AML-193 (cell line): ENCODE measurements around the gene CDH16.
"Not testable (repeated sequence)": the region's sequence is repeated elsewhere in the genome, so short reads cannot be mapped to it uniquely, and the experiment has no call there.

ENCODE experiments used
- DNase-seq, 2 experiments: peaks; one replicate each; lab custom pipeline; 2025; lab: John Stamatoyannopoulos, UW

CDH16 gene

DNA sequence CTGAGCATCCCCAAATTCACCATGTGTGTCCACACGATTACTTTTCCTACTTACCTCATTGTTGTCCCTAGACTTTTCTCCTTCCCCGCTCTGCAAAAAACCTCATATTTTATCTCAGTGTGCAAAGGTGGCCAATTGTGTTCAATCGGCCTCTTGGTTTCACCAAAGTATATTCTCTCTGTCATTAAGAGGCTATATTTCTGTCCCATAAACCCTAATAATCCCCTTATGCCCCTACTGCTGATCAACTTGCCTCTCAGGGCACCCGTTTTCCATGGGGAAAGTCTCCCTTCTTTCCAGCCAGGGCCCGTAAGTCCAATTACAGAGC lies 28.3 kb upstream of the CDH16 start:
- DNase-seq = no peak

DNA sequence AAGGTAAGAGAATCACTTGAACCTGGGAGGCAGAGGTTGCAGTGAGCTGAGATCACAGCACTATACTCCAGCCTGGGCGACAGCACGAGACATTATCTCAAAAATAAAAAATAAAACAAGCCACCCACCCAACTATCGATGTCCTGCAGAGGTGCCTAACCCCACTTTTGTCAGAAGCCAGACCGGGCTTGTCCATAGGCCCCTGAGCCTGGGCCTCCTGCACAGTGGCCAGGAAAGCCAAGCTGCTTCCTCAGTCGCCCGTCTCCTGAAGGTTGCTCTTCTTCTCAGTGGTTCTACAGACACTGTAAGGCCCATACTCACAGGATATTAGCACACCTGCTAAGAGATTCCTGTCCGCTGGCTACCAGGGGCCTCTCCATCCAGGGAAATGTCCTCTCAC lies 27.9 kb upstream of the CDH16 start:
- no peak for DNase-seq

- no peak for DNase-seq
Measured at GRCh38 chr16:66945939-66946338, 27.3 kb upstream of the CDH16 start.

DNA sequence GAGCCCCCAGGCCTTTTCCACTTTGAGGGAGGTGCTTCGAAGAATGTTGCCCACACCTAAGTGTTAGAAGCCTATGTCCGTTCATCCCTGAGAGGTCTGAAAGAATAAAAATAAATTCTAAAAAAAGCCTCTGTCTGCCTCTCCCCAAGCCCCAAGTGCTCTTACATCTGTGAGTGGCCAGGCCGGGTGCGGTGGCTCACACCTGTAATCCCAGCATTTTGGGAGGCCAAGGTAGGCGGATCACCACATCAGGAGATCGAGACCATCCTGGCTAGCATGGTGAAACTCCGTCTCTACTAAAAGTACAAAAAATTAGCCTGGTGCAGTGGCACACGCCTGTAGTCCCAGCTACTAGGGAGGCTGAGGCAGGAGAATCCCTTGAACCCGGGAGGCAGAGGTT lies 26.3 kb upstream of the CDH16 start:
- DNase-seq = not testable (repeated sequence)

- no peak for DNase-seq
Measured at GRCh38 chr16:66944054-66944441, 25.4 kb upstream of the CDH16 start.

- DNase-seq = no peak
Measured at GRCh38 chr16:66943426-66944053, 24.9 kb upstream of the CDH16 start.

GRCh38 chr16:66942981-66943380 lies 24.3 kb upstream of the CDH16 start:
- no peak for DNase-seq

DNA sequence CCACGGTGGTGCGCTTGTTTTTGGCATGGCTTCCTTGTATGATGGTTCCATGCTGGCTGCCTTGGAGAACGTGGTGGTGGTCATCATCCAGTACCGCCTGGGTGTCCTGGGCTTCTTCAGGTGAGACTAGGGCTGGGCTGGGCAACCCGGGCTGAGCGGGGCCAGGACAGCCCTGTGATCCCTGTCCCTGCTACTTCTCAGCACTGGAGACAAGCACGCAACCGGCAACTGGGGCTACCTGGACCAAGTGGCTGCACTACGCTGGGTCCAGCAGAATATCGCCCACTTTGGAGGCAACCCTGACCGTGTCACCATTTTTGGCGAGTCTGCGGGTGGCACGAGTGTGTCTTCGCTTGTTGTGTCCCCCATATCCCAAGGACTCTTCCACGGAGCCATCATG lies 21.6 kb upstream of the CDH16 start:
- no peak for DNase-seq

DNA sequence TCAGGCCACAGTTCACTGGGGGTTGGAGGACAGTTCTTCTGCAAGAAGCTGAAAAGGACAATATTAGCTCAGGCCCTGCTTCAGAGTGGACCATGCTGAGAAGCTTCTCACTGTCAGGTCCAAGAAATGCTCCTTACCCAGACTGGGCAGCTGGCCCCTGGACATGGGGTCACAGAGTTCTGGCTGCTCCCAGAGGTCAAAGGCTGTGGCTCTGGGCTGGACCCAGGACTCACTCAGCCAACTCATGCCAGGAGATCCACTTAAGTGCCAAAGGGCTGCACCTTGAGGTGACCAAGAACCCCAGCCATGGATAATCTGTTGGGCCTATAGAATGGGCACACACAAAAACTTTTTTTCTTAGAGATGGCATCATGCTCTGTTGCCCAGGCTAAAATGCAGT lies 20.7 kb upstream of the CDH16 start:
- DNase-seq = no peak

DNA sequence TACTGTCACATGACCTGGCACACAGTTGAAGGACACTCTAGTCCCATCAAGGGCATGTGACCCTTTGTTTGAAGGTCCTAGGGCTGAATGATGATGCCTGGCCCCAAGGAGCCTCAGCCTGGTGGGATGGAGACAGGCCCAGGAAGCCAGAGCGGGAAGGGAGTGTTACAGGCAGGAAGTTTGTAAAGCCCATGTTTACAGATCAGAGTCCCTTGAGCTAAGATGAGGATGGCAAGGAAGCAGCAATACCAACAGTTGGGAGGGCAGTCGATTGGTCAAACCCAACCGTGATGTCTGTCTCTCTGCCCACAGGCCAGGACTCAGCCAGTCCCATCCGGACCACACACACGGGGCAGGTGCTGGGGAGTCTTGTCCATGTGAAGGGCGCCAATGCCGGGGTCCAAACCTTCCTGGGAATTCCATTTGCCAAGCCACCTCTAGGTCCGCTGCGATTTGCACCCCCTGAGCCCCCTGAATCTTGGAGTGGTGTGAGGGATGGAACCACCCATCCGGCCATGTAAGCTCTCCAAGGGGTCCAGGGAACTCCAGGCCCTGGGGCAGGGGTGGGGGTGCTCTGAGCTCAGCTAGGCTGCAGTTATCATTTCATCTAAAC lies 19.1 kb upstream of the CDH16 start:
- DNase-seq = no peak

GRCh38 chr16:66936889-66937554 lies 18.3 kb upstream of the CDH16 start:
- DNase-seq = no peak

GRCh38 chr16:66936462-66936861 lies 17.8 kb upstream of the CDH16 start:
- no peak for DNase-seq

- DNase-seq = no peak
Measured at GRCh38 chr16:66935314-66936011, 16.8 kb upstream of the CDH16 start, which contains the start of gene CES2. TSS of gene CES2 (plus strand) at chr16:66935516. CDS start at chr16:66935636, 120 bp downstream.

- DNase-seq = not testable (repeated sequence)
Measured at GRCh38 chr16:66934839-66935313, 16.2 kb upstream of the CDH16 start.

GRCh38 chr16:66934138-66934838 lies 15.6 kb upstream of the CDH16 start, which contains the start of gene CIAO2B:
TSS of gene CIAO2B (minus strand) at chr16:66934402. CDS start at chr16:66934364, 38 bp downstream.
- DNase-seq = peak; percentile 62 to 69

DNA sequence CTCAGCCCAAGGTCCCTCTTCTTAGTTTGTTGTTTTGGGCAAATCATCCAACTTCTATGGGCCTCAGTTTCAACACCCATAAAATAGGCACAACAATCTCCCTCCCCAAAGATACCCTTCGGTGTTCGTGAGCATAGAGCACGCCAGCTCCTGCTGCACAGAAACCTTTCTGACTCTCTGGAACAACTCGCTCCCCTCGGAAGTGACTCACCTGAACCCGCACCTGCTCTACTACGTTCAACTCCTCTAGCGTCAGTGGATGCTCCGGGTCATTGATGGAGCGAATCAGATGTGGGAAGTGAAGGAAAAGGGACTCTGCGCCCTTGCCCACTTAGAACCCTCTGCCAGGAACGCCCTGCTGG lies 15.1 kb upstream of the CDH16 start:
- DNase-seq = no peak

GRCh38 chr16:66932076-66932475 lies 13.4 kb upstream of the CDH16 start:
- DNase-seq = no peak

DNA sequence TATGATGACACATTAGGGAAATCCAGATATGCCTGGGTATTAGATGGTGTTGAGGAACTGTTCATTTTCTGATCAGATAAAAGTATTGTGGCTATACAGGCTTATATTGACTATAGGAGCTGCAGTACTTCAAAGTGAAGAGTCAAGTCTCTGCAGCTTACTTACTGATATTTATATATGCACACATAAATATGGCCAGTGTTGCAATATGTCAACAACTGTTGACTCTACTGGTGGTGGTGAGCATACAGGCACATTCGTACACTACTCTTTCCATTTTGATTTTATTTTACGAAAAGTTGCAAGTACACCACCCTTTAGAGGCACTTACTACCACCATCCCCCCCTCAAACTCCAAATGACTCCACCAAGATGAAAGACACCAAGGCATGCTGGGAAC lies 13.0 kb upstream of the CDH16 start:
- no peak for DNase-seq

DNA sequence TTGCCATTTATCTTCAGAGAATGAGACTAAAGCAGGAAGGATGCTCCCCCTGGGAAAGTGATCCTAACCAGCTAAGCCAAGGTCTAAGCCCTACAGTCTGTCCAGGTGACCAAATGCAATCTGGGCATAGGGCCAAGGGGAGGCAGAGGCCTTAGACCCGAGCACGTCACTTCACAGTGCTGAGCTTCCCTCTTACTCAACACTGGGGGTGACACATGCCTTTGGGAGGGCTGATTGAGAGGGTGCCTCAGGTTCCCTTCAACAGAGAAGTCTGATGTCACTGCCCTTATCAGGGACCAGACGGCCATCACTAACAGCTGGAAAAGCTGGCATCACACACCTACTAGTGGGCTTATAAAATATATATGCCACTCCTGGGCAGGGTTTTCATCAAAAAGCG lies 11.5 kb upstream of the CDH16 start:
- no peak for DNase-seq

GRCh38 chr16:66928702-66929388 lies 10.2 kb upstream of the CDH16 start:
- peak; percentile 30 to 32 for DNase-seq

- no peak for DNase-seq
Measured at GRCh38 chr16:66927918-66928649, 9.4 kb upstream of the CDH16 start.
